TTC549 (cell line): Measurements from ENCODE around the gene TRAF3IP1.
"Not testable (repeated sequence)": the region's sequence is repeated elsewhere in the genome, so short reads cannot be mapped to it uniquely, and the experiment has no call there.

Source experiments
- FAIRE-seq: peaks from 2 replicates; lab custom pipeline; 2012; peaks lifted over from hg19 to GRCh38; lab: Jason Lieb, UNC

The TRAF3IP1 gene

DNA sequence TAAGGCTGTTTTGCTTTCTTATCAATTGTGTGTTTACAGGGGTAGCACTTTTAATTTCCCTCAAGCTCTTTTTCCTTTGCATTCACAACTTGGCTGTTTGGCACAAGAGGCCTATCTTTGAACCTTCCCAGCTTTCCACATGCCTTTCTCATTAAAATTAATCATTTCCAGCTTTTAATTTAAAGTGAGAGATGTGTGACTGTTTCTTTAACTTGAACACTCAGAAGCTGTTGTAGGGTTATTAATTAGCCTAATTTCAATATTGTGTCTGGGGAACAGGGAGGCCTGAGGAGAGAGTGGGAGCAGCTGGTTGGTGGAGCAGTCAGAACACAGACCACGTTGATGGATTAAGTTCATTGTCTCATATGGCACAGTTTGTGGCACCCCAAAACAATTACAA is 111.1 kb downstream of the TRAF3IP1 start:
- no peak for FAIRE-seq

DNA sequence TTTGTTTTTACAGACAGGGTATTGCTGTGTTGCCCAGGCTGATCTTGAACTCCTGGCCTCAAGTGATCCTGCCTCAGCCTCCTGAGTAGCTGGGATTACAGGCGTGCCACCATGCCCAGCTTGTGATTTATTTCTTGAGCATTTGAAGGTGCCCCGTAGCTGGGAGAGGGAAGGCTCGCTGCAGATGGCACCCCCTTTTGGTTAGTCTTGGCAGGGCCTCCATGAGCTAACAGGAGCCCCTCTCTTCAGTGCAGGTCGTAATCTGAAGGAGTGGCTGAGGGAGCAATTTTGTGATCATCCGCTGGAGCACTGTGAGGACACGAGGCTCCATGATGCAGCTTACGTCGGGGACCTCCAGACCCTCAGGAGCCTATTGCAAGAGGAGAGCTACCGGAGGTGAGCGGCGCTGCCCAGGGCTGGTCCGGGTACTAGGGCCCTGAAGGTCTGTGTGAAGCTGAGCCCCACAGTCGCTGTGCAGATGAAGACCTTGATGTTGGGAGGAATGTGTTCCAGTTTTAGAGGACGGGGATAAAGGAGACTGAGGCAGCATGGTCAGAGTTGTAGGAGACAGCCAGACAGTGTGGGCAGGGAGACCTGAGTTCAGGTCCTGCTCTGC is 113.1 kb downstream of the TRAF3IP1 start:
- no peak for FAIRE-seq

DNA sequence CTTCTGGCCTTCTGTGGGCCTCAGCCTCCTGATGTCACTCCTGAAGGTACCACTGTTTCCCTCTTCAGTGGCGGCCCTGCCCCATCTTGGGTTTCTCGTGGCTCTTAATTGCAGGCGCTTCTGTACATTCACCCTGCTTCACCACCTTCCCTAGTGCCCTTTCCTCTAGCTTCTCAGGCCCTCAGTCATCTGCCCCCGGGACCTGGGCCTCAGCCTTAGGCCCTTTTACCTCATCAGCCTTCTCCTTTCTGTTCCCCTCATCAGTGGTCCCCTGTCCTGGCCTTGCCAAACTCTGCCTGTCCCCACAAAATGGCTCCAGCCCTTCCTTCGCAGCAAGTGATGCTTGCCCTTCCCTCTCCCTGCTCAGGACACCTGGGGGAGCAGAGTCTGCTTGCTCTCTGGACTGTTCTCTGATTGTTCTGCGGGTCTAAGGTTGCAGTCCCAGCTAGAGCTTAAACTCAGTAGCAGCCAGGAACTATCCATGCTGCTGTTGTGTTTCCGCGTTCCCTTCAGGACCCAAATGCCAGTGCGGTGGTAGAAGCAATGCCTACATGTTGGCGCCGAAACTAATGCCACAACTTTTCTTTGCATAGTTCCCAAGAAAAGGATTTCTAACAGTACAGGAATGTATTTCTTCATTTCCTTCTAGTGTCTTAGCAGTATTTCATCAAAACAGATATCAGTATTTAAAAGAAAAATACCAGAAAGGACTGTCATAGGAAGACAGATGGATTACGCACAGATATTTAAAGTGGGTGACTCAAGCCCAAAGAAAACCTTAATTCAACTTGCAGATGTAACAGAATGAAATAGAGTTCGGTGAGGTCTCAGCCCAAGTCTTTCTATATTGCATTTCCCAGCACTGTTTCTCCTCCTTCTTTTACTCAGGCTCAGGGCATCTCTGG is 113.9 kb downstream of the TRAF3IP1 start:
- no peak for FAIRE-seq

DNA sequence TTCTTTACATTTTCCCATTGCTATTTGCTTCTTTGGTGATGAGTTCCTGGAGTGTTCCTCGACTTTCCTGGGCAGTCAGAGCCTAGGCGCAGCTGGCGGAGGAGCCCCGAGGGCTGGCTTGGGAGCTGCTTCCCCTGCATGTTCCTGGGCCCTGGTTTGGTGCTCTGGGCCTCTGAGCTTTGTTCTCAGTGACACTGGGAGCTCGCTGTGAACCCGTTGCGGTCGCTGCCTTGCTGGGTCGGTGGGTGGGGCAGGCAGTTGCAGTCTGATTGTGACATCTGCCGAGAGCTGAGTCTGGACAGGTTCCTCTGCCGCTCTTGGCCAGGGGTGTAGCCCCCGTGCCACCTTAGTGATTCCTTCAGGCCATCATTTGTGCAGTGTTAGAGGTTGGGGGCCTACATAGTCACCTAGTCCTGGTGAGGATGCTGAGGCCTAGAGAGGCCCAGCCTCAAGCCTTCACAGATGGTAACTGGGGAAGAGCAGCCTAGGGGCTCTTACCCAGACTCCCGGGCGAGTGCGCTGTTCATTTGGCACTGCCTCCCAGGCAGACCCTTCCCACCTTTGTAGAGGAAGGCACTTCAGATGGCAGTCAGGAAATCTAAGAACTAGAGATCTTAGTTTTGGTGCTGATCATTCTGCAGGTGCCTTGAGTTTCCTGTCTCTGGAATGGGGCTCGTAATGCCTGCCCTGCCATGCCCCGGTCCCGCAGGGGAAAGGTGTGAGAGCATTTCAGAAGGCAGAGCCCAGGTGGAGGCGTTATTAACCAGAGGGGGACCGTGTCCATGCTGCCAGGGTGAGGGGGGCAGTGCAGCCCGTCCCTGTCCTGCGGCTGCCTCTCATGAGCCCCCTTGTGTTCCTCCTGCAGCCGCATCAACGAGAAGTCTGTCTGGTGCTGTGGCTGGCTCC is 114.8 kb downstream of the TRAF3IP1 start:
- no peak for FAIRE-seq

DNA sequence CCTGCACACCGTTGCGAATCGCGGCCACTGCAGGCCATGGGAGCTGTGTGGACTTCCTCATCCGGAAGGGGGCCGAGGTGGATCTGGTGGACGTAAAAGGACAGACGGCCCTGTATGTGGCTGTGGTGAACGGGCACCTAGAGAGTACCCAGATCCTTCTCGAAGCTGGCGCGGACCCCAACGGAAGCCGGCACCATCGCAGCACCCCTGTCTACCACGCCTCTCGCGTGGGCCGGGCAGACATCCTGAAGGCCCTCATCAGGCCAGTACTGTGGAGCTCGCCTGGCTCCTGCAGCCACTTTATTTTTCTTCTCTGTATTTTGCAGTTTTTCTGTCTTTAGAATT is 115.4 kb downstream of the TRAF3IP1 start:
- FAIRE-seq = no peak

DNA sequence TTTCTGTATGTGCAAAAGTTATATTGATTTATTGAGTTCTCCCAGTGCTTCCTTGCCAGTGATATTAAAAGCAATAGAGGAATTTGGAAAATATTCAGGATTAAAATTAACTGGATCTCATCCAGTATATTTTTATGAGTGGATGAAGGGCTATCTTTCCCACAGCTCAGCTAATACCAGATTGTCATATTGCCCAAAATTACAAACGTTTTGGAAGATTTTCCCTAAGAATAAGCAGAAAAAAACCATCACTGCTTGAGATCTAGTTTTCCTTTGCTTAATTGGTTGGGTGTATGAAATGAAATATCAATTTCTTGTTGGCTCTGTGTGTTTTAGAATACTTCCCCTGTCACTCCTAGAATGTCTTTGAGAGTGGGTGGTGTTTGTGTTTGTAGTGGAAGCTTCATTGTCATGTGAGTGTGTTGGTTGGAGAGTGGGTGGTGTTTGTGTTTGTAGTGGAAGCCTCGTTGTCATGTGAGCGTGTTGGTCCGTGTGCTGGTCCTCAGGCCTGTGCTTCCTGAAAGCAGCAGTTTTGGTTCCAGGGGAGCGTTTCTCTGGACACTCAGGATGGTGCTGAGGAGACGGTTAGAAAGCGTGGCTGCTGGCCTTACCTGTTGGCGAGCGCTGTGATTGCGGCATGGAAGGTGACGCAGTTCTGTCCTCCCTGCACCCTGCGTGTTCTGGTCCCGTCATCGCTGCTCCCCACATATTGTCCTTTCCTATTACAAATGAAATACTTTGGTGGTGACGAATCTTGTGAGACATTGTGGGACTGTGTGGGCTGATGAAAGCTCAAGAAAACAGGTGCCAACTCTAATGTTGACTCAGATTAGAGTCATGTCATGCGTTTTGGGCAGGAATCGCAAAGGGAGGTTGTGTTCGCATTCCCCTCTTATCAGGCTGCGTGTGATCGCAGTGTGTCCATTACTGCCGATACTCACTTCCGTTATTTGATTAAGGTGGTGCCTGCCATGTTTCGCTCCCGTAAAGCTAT is 118.8 kb downstream of the TRAF3IP1 start:
- no peak for FAIRE-seq

DNA sequence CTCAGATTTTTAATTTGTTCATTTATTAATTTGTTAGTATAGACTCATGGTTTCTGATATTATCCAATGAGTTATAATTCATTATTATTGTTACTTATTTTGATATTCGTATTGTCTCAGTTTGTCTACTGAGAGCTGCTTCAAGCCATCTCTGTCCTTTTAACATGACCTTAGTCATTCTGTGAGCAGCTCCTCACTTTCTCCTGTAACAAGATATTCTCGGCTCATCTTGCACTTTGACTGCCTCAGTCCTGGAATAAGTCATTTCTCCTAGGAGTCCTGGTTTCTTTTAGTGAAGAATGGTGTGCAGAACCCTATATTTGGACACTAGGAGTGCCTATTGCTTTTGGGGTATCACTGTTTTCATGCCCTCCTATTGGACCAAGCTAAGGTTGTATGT is 119.6 kb downstream of the TRAF3IP1 start:
- no peak for FAIRE-seq

DNA sequence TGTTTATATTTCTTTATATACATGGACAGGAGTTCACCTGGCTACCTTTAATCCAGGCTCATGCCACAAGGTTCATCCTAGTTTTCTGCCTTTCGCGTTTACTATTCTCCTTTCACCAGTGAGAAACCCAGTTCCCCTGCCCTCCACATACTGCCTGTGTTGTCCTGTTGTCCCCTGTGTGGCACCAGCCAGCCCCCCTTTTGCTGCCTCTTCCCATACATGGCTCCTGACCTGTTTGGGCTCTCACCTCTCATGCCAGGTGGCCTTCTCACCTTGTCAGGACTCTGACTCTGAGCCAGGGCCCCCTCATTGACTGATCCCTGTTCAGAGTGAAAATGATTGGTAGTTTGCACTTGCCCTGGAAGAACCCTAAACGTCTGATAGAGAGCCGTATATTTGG is 120.0 kb downstream of the TRAF3IP1 start:
- no peak for FAIRE-seq

DNA sequence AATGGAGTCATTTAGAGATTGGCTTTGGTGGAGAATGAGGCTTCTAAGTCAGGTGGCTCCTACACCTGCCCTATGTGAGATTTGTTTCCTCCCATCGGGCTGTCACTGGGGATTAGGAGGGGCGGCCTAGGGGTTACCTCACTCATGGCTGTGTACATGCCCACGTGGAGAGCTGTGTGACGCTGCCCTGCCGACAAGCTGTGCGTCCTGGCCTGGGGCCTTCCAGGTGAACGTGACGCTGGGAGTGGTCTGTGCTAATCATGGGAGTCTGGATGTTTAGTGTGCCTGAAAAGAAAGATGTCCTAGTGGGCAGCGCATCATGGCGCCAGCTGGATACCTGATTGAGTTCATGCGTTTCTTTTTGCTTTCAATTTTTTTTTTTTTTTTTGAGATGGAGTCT is 120.4 kb downstream of the TRAF3IP1 start:
- no peak for FAIRE-seq

DNA sequence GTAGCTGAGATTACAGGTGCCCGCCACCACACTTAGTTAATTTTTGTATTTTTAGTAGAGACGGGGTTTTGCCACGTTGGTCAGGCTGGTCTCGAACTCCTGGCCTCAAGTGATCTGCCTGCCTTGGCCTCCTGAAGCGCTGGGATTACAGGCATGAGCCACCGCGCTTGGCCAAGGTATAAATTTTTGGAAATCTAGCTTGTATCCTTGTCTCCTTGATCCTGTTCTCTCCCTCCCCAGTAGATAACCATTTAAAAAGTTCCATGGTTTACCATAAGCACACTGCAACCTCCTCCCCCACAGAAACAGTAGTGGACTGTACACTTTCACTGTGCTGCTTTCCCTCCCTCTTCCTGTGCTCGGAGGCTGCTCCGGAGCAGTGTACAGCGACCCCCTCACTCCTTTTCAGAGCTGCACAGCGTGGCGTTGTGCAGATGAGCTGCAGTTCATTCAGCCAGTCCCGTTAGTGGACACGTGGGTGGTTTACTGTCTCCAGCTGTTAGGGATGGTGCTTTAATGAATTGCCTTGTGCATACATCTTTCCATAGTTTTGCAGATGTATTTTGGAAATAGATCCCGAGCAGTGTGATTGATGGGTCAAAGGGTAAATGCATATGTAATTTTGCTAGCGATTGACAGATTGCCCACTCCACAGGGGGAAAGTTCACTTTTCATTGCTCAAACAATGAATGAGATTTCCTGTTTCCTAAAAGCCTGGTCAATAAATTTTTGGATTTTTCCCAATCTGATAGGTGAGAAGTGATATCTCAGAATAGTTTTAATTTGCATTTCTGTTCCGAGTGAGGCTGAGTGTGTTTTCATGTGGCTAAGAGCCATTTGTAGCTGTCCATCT is 121.2 kb downstream of the TRAF3IP1 start:
- FAIRE-seq = no peak

DNA sequence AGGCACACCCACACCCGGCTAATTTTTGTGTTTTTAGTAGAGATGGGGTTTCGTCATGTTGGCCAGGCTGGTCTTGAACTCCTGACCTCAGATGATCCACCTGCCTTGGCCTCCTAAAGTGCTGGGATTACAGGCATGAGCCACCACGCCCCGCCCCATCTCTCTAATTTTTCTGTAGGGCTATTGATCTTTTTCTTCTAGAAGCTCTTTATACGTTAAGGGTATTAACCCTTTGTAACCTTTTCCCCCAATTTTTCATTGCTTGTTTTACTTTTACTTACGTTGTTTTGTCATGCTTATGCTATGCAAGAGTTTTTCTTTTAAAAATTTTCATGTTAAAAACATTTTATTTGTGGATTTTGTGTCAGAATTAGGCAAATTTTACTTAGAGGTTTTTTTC is 121.9 kb downstream of the TRAF3IP1 start:
- FAIRE-seq = not testable (repeated sequence)

DNA sequence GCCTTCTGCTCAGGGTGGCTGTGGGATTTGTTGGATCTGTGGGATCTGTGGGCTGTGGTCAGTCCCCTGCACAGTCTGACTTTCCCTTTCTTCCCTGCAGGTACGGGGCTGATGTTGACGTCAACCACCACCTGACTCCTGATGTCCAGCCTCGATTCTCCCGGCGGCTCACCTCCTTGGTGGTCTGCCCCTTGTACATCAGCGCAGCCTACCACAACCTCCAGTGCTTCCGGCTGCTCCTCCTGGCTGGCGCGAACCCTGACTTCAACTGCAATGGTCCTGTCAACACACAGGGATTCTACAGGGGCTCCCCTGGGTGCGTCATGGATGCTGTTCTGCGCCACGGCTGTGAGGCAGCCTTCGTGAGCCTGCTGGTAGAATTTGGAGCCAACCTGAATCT is 123.9 kb downstream of the TRAF3IP1 start:
- FAIRE-seq = no peak

DNA sequence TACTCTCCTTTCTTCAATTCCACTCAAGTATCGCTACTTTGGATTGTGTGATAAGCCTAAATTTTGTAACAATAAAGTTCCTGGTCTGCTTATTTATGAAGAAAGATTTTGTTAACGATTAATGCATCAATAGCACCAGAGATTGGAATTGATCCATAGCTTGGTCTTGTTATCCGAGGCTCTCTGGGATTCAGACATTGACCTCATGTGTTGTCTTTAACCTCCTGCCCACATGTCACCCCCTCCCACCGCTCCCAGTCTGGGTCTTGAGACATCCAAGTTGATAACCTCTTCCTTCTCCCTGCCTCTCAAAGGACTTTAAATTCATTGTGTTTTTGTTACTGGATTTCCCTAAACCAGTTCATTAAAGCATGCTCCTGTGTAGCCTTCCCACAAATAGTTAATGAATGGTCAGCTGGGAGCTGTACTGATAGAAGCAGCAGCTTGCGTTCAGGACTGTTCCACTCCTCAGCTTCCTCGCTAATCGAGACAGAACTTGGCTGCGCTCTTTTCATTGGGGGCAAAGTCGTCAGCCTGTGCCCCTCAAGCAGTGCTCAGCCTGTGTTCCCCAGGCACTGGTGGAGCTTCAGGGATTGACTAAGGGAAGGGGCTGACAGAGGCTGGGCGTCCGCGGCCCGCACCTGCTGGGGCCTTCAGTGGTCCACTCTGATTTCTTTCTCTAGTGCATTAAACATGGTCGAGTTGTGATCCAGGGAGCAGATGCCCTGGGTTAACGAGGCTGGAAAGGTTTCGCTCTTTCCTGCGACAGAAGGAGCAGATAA is 125.3 kb downstream of the TRAF3IP1 start:
- no peak for FAIRE-seq

DNA sequence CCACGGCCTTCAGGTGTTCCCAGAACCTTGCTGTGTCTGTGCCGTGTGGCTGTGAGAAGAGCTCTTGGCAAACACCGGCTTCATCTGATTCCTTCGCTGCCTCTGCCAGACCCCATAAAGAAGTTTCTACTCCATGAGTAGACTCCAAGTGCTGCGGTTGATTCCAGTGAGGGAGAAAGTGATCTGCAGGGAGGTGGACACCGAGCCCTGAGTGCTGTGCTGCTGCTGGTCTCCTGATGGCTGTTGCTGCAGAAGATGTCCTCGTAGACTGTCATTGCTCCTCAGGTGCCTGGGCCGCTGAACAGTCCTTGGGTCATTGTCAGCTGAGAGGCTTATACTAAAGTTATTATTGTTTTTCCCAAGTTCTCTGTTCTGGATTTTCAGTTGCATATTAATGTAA is 126.1 kb downstream of the TRAF3IP1 start:
- no peak for FAIRE-seq

DNA sequence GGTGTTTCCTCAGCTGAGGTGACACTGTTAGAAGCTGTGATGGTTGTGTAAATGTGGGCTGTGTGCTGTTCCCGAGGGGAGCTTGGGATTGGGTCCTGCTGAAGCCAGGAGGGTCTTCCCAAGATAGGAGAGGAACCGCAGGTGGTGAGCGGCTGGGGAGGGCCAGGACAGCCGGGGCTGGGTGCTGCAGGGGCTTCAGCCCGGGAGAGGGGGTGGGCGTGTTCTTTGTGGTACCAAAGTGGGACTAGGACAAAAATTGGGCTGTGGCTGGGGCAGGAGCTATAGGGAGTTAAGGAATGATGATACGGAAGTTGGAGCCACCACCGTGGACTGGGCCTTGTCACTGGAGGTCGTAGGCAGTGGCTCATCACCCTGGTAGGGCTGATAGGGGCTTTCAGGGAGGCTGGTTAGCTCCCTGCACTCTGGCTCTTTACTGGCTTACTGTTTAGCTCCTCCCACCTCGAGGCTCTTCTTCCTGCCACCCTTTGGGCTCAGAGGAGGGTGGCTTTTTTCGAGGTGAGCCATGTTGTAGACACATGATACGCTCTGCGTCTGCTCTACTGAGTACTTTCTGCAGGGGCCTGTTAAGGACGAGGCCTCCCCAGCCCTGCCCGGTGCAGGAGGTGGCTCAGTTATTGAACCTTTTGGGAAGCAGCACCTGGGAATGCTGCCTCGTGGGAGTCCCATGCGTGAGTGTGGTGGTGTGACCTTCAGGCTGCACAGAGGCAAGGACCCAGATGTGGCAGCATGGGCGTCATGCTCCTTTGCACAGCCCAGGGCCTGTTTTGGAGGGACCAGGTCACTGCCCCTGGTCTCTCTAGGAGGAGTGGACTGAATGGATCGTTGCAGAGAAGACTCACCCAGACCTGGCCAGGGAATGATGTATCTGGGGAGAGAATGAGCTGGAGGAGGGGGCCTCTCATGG is 128.0 kb downstream of the TRAF3IP1 start:
- no peak for FAIRE-seq

DNA sequence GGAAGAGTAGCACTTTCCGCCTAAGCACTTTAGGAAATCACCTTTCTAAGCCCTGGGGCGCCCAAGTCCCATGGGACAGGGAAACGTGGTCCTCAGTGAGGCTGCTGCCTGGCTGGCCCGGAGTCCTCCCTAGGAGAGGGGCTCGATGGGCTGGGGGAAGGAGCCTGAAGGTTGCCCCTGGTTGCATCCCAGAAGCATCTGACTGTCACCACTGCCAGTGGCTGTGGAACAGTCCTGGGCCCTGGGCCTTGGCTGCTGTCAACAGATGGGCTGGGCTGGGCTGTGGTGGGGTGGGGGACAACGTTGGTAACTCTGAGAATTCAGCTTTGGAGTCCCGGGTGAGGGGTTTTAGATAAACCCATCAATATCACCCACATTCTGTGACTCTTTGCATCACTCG is 128.9 kb downstream of the TRAF3IP1 start:
- no peak for FAIRE-seq

DNA sequence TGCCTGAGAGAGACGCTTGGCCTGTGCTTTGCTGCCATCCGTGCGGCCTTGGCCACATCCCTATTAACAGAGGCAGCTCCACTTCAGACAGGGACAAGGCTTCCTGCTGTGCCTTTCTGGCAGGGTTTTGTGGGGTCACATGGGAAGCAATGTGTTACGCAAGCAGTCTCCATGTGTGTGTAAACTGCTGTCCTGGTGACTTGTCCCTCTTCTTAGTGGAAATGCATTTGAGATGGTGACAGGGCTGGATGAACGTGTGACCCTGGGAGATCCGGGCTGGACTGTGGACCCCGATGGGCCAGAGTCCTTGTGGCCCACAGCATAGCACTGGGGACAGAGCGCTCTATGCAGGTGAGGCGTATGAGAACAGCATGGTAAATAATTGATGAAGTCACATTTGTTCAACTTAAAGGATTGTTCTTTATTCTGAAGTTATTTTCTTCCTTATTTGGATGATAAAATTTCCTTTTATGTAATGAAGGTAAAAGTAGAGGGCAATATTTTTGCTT is 129.6 kb downstream of the TRAF3IP1 start:
- FAIRE-seq = no peak

DNA sequence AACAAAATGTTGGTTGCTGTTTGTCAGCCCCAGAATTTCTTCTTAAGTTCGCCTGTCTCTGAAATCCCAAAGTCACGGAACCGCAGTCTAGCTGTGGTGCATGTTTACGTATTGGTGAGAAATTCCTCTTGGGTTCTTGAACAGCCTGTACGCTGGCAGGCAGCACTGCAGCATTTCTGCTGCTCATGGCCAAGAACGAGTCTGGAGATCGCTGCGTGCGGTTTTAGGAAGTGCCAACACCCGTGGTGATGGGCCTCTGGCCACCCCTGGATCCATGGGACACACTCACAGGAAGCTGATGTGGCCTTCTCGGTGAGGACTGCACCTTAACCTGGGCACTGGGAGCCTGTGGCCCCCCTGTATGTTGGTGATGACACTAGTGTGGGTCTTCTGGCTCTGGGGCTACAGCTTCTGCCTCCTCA is 130.1 kb downstream of the TRAF3IP1 start:
- no peak for FAIRE-seq
